AG04450 (cell line): ENCODE data around the gene SSTR1. TPM values are rescaled to one million over a fixed set of nuclear protein-coding genes. Genes with fewer than 3 reads are reported as not detected.

Source experiments
- CTCF ChIA-PET: fragments of 300-600, 350-600 bp; formaldehyde crosslinking; extraction: SDS; loops from one replicate; lab custom pipeline; 2022; ENCODE audit warnings: antibody characterized with exemption, inconsistent platforms; lab: Charles Lee
- POLR2A ChIA-PET: fragments of 350-600 bp; formaldehyde crosslinking; extraction: SDS; loops from one replicate; lab custom pipeline; 2021; ENCODE audit warnings: antibody characterized with exemption, inconsistent platforms; lab: Yijun Ruan, JAX
- DNase-seq: peaks from one replicate; pipeline ENCODE4 v3.0.0-alpha.2; 2011; ENCODE audit warnings: low read depth, low spot score
- H3K27ac ChIP-seq: one replicate; pipeline ENCODE4 v1.5.1; 2012; ENCODE audit warnings: low read depth, low read length, control low read depth
- H3K27me3 ChIP-seq: one replicate; pipeline ENCODE4 v1.6.0; 2012; ENCODE audit warnings: low read length; ENCODE audit not compliant: control insufficient read depth, insufficient read depth
- H3K4me3 ChIP-seq: 2 replicates; pipeline ENCODE4 v1.5.1; 2011; ENCODE audit warnings: mild to moderate bottlenecking, low read depth, low read length, control low read depth
- H3K9me3 ChIP-seq: 2 replicates; pipeline ENCODE4 v1.5.1; 2012; ENCODE audit warnings: low read length; ENCODE audit not compliant: control insufficient read depth, insufficient read depth
- polyA plus RNA-seq: library from polyadenylated mRNA; depleted of rRNA; stranded (reverse); fragments of >200 nt; gene quantifications from 2 replicates; pipeline ENCODE4 v1.2.3, GENCODE V29; 2011
- TF ChIP-seq, protein P1 (sequence below): IDR thresholded peaks from 2 replicates; pipeline ENCODE4 v1.5.1; 2011; ENCODE audit warnings: low read depth, low read length, control low read depth, inconsistent platforms

Gene SSTR1
- polyA plus RNA-seq, 1 experiment: 1.2 TPM

GRCh38 chr14:38248321-38249028, 40.8 kb downstream of the SSTR1 start:
- CTCF ChIA-PET: interaction anchor here (1.1 kb wide), 1 partner anchor 12 kb away, joined by 3 read pairs; no protein-coding TSS in a partner anchor
- H3K9me3 ChIP-seq: no peaks in the 10 kb centered on the region

DNA sequence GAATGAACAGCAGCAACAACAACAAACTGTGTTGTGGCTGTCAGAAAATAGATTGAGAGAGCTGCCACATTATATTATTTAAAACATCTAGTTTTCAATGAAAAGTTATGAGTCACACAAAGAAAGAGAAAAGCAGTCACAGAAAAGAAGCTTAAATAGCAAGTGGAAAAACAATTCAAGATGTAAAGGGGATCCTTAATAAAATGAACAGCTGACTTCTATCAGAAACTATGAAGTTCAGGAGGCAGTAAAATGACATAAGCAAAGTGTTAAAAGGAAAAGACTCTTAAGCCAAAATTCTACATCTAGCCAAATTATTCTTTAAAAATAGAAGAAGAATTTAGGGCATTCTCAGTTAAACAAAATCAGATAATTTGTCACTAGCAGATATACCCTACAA, 42.6 kb downstream of the SSTR1 start:
- no peak overlapping the region for H3K27ac ChIP-seq
- TF ChIP-seq, protein P1, sequence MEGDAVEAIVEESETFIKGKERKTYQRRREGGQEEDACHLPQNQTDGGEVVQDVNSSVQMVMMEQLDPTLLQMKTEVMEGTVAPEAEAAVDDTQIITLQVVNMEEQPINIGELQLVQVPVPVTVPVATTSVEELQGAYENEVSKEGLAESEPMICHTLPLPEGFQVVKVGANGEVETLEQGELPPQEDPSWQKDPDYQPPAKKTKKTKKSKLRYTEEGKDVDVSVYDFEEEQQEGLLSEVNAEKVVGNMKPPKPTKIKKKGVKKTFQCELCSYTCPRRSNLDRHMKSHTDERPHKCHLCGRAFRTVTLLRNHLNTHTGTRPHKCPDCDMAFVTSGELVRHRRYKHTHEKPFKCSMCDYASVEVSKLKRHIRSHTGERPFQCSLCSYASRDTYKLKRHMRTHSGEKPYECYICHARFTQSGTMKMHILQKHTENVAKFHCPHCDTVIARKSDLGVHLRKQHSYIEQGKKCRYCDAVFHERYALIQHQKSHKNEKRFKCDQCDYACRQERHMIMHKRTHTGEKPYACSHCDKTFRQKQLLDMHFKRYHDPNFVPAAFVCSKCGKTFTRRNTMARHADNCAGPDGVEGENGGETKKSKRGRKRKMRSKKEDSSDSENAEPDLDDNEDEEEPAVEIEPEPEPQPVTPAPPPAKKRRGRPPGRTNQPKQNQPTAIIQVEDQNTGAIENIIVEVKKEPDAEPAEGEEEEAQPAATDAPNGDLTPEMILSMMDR: no peak
- peaks cover 5% of the 10 kb centered on the region; the same call in 1 of the 2 replicates for H3K9me3 ChIP-seq
- peaks cover 4% of the 10 kb centered on the region for H3K27me3 ChIP-seq
- ChIA-PET POLR2A (no interaction called here), CTCF (no interaction called here)
- DNase-seq: no peak
- no peak overlapping the region for H3K4me3 ChIP-seq

More at GRCh38 chr14:38248321-38249028, 40.8 kb downstream of the SSTR1 start:
- no peak overlapping the region for H3K4me3 ChIP-seq
- H3K27ac ChIP-seq: no peak overlapping the region
- TF ChIP-seq, protein P1: 0 out of 2 replicates have a peak, but pooled peaks have one; percentile 31
- POLR2A ChIA-PET: no interaction called here
- no peak for DNase-seq
- H3K27me3 ChIP-seq: no peaks in the 10 kb centered on the region

GRCh38 chr14:38252066-38252710, 44.5 kb downstream of the SSTR1 start:
- H3K4me3 ChIP-seq: no peak overlapping the region
- peaks cover 13% of the 10 kb centered on the region; the same call in 1 of the 2 replicates for H3K9me3 ChIP-seq
- H3K27ac ChIP-seq: no peak overlapping the region
- CTCF ChIA-PET: interaction anchor here (0.6 kb wide), 1 partner anchor 14 kb away, joined by 3 read pairs; no protein-coding TSS in a partner anchor
- TF ChIP-seq, protein P1: no peak
- POLR2A ChIA-PET: no interaction called here
- no peak for DNase-seq
- peaks cover 4% of the 10 kb centered on the region for H3K27me3 ChIP-seq

- Histone ChIP-seq H3K4me3 (no peak overlapping the region), H3K27me3 (peaks cover 4% of the 10 kb centered on the region), H3K9me3 (peaks cover 13% of the 10 kb centered on the region; the same call in 1 of the 2 replicates), H3K27ac (no peak overlapping the region)
- ChIA-PET POLR2A (no interaction called here), CTCF (interaction anchor here (1.1 kb wide), 1 partner anchor 45 kb away, joined by 3 read pairs; the partner anchor contains the start of gene SSTR1)
- TF ChIP-seq, protein P1: no peak
- DNase-seq: no peak
Measured at GRCh38 chr14:38253676-38254075, 46.0 kb downstream of the SSTR1 start.
